HL-60/S4 treated with retinoic acid at 250 ng/mL for 4 days and 3 days (cell line): ENCODE measurements around the gene HOXD13.

Source experiments
- in situ Hi-C: fragments of 300-500 bp; cut with MboI; formaldehyde crosslinking; loops from 2 replicates; pipeline ENCODE4 v1.7.0; 2022; ENCODE audit warnings: low sequenced_read_pairs

Gene HOXD13

GRCh38 chr2:176080540-176081375 is 11.8 kb upstream of the HOXD13 start:
- in situ Hi-C loops, result loop anchor here (25.0 kb wide), 2 partner anchors 393 to 718 kb away; no protein-coding TSS in a partner anchor

GRCh38 chr2:176081376-176081836 is 11.1 kb upstream of the HOXD13 start:
- in situ Hi-C loops, result loop anchor here (25.0 kb wide), 2 partner anchors 394 to 719 kb away; no protein-coding TSS in a partner anchor

- in situ Hi-C loops, result loop anchor here (25.0 kb wide), 2 partner anchors 395 to 720 kb away; no protein-coding TSS in a partner anchor
Observed at GRCh38 chr2:176081837-176082524, 10.5 kb upstream of the HOXD13 start.

- in situ Hi-C loops, result loop anchor here (25.0 kb wide), 2 partner anchors 395 to 720 kb away; no protein-coding TSS in a partner anchor
Observed at GRCh38 chr2:176082525-176082823, 10.0 kb upstream of the HOXD13 start.

GRCh38 chr2:176082824-176083751 is 9.4 kb upstream of the HOXD13 start:
- in situ Hi-C loops, result loop anchor here (25.0 kb wide), 2 partner anchors 396 to 721 kb away; no protein-coding TSS in a partner anchor

GRCh38 chr2:176083796-176084261 is 8.7 kb upstream of the HOXD13 start, which contains the start of gene EVX2:
EVX2 (minus strand) TSS chr2:176083962; CDS start chr2:176083776, 186 bp downstream.
- in situ Hi-C loops, result loop anchor here (25.0 kb wide), 2 partner anchors 397 to 722 kb away; no protein-coding TSS in a partner anchor

- in situ Hi-C loops, result loop anchor here (25.0 kb wide), 2 partner anchors 397 to 722 kb away; no protein-coding TSS in a partner anchor
Observed at GRCh38 chr2:176084611-176085119, 7.9 kb upstream of the HOXD13 start.

- in situ Hi-C loops, result loop anchor here (25.0 kb wide), 2 partner anchors 398 to 723 kb away; no protein-coding TSS in a partner anchor
Observed at GRCh38 chr2:176085120-176085788, 7.3 kb upstream of the HOXD13 start.

GRCh38 chr2:176085861-176086771 is 6.4 kb upstream of the HOXD13 start:
- in situ Hi-C loops, result loop anchor here (25.0 kb wide), 2 partner anchors 399 to 724 kb away; no protein-coding TSS in a partner anchor

- in situ Hi-C loops, result loop anchor here (25.0 kb wide), 2 partner anchors 400 to 725 kb away; no protein-coding TSS in a partner anchor
Observed at GRCh38 chr2:176087330-176088047, 5.0 kb upstream of the HOXD13 start.

- in situ Hi-C loops, result loop anchor here (25.0 kb wide), 2 partner anchors 401 to 726 kb away; no protein-coding TSS in a partner anchor
Observed at GRCh38 chr2:176088048-176088936, 4.2 kb upstream of the HOXD13 start.

- in situ Hi-C loops, result loop anchor here (25.0 kb wide), 2 partner anchors 402 to 727 kb away; no protein-coding TSS in a partner anchor
Observed at GRCh38 chr2:176088937-176089842, 3.3 kb upstream of the HOXD13 start.

GRCh38 chr2:176089843-176090395 is 2.6 kb upstream of the HOXD13 start:
- in situ Hi-C loops, result loop anchor here (25.0 kb wide), 2 partner anchors 403 to 728 kb away; no protein-coding TSS in a partner anchor

- in situ Hi-C loops, result loop anchor here (25.0 kb wide), 2 partner anchors 404 to 729 kb away; no protein-coding TSS in a partner anchor
Observed at GRCh38 chr2:176090862-176091261, 1.7 kb upstream of the HOXD13 start.
